GM23338 (cell line): ENCODE measurements around the gene MTA2. TPM values are rescaled to one million over a fixed set of nuclear protein-coding genes. Genes with fewer than 3 reads are reported as not detected.

Experiments
- ATAC-seq: fragments of 200-7000 bp; cut with Tn5 transposase; 3 replicates; pipeline ENCODE4 v1.9.1; 2020
- DNase-seq: peaks from one replicate; pipeline ENCODE4 v3.0.0-alpha.2; 2015; ENCODE audit warnings: low spot score
- H2AFZ ChIP-seq: fragments of 200-600 bp; sonication (generic); 2 replicates; pipeline ENCODE4 v1.8.0; 2016; ENCODE audit warnings: antibody characterized with exemption, mild to moderate bottlenecking, moderate library complexity
- H3F3A ChIP-seq: fragments of 200-600 bp; sonication (generic); replicated peaks from 2 replicates; pipeline ENCODE4 v1.8.0; 2017; ENCODE audit warnings: antibody characterized with exemption, mixed run types, low read depth
- H3K27ac ChIP-seq: fragments of 200-600 bp; sonication (generic); 2 replicates; pipeline ENCODE4 v1.6.1; 2016; ENCODE audit warnings: low read depth
- H3K27me3 ChIP-seq: fragments of 200-600 bp; sonication (generic); 2 replicates; pipeline ENCODE4 v1.8.0; 2016; ENCODE audit warnings: mild to moderate bottlenecking, mixed run types, moderate library complexity; ENCODE audit not compliant: insufficient read depth
- H3K36me3 ChIP-seq: fragments of 200-600 bp; sonication (generic); 2 replicates; pipeline ENCODE4 v1.8.0; 2016; ENCODE audit warnings: mild to moderate bottlenecking; ENCODE audit not compliant: insufficient read depth
- H3K4me1 ChIP-seq: fragments of 200-600 bp; sonication (generic); 2 replicates; pipeline ENCODE4 v1.8.0; 2016; ENCODE audit warnings: mild to moderate bottlenecking, moderate library complexity; ENCODE audit not compliant: insufficient read depth
- H3K4me2 ChIP-seq: fragments of 200-600 bp; sonication (generic); 2 replicates; pipeline ENCODE4 v1.7.1; 2017; ENCODE audit warnings: mixed run types
- H3K4me3 ChIP-seq: fragments of 200-600 bp; sonication (generic); 2 replicates; pipeline ENCODE4 v1.6.1; 2016; ENCODE audit warnings: mixed run types
- H3K79me2 ChIP-seq: fragments of 200-600 bp; sonication (generic); replicated peaks from 2 replicates; pipeline ENCODE4 v1.8.0; 2017; ENCODE audit warnings: mild to moderate bottlenecking; ENCODE audit not compliant: insufficient read depth
- H3K9me2 ChIP-seq: fragments of 200-600 bp; sonication (generic); 2 replicates; pipeline ENCODE4 v1.8.0; 2017; ENCODE audit not compliant: insufficient read depth
- H4K20me1 ChIP-seq: fragments of 200-600 bp; sonication (generic); replicated peaks from 2 replicates; pipeline ENCODE4 v1.8.0; 2017; ENCODE audit warnings: mild to moderate bottlenecking; ENCODE audit not compliant: insufficient read depth
- H3K27ac Mint-ChIP-seq: 2 replicates; pipeline ENCODE4 v1.8.0; 2020; ENCODE audit warnings: inconsistent platforms, mild to moderate bottlenecking, moderate library complexity, mixed read lengths
- H3K27me3 Mint-ChIP-seq: 3 replicates; pipeline ENCODE4 v1.8.0; 2022; ENCODE audit warnings: low read depth, mild to moderate bottlenecking, moderate library complexity, mixed read lengths, inconsistent platforms; ENCODE audit not compliant: insufficient read depth, poor library complexity
- H3K36me3 Mint-ChIP-seq: 3 replicates; pipeline ENCODE4 v1.8.0; 2021; ENCODE audit warnings: low read depth, mild to moderate bottlenecking, inconsistent platforms, moderate library complexity, mixed read lengths
- H3K4me1 Mint-ChIP-seq: 3 replicates; pipeline ENCODE4 v1.8.0; 2020; ENCODE audit warnings: mild to moderate bottlenecking, inconsistent platforms, mixed read lengths
- H3K4me3 Mint-ChIP-seq: 3 replicates; pipeline ENCODE4 v1.8.0; 2021; ENCODE audit warnings: moderate library complexity, mild to moderate bottlenecking, inconsistent platforms, mixed read lengths
- H3K9me3 Mint-ChIP-seq: 3 replicates; pipeline ENCODE4 v1.8.0; 2020; ENCODE audit warnings: moderate library complexity, mild to moderate bottlenecking, inconsistent platforms, mixed read lengths
- NANOG ChIP-seq: IDR thresholded peaks from 2 replicates; pipeline ENCODE4 v1.6.1; 2016; ENCODE audit warnings: antibody characterized with exemption, borderline replicate concordance
- ZNF114 ChIP-seq: fragments of 250-450 bp; sonication (Bioruptor Pico); IDR thresholded peaks from 2 replicates; pipeline ENCODE4 v1.5.0; 2020; ENCODE audit warnings: mild to moderate bottlenecking, moderate library complexity
- polyA plus RNA-seq: library from polyadenylated mRNA; unstranded; fragments of >200 nt; fragmentation: Nextera tagmentation; extraction: Ambion mirVana; gene quantifications from 2 replicates; pipeline ENCODE4 v1.2.1, GENCODE V29; 2016
- total RNA-seq: library from RNA; depleted of rRNA; stranded (reverse); fragments of >200 nt; shearing (Covaris generic); gene quantifications from 2 replicates; pipeline ENCODE4 v1.2.3, GENCODE V29; 2014
- TF ChIP-seq, protein P1 (sequence below): IDR thresholded peaks from one replicate; pipeline ENCODE4 v1.6.1; 2018; ENCODE audit warnings: antibody characterized with exemption; ENCODE audit not compliant: unreplicated experiment
- TF ChIP-seq, protein P2 (sequence below): fragments of 250-450 bp; sonication (Bioruptor Pico); IDR thresholded peaks from 2 replicates; pipeline ENCODE4 v1.5.0; 2020; ENCODE audit warnings: mild to moderate bottlenecking, moderate library complexity
- TF ChIP-seq, protein P3 (sequence below): IDR thresholded peaks from 2 replicates; pipeline ENCODE4 v1.6.1; 2016; ENCODE audit warnings: antibody characterized with exemption

MTA2 gene
- total and polyA plus RNA-seq, 2 experiments from 2014 or later = 22.9 to 102 TPM

DNA sequence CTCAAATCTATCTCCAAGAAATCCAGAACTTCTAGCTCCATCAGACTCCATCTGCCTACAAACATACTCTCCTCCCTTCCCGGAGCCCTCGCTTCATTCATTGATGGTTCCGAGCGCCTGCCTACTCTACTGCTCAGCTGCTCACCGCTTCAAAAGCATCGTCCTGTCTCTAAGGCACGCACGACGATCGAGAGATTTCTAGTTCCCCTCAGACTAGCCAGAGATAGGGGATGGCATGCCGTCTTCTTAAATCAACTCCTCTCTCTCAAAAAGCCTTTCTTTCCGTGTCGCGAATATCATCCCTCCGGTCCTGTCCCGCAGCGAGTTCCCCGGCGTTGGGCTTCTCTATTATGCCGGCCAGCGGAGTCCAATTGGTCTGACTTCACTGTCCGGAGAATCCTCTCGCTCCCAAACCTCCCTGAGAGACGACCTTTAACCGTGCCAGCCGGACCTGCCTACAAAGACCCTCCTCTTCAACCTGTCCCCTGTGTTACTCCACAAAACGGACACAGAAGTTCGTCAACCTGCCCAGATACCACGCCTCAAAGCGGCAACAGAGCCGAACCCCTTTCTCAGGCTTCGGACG is 28.6 kb downstream of the MTA2 start:
- Histone ChIP-seq H3K79me2 (peaks cover 55% of the 10 kb centered on the region), H3K36me3 (peaks cover 46% of the 10 kb centered on the region), H4K20me1 (peaks cover 48% of the 10 kb centered on the region), H3K27ac (peak overlapping the region; percentile 7), H3K4me3 (peak overlapping the region; percentile 79), H3F3A (peaks cover 57% of the 10 kb centered on the region), H3K4me1 (peaks cover 24% of the 10 kb centered on the region), H3K9me2 (no peaks in the 10 kb centered on the region), H3K4me2 (peak overlapping the region; percentile 99), H2AFZ (no peak overlapping the region), H3K27me3 (no peaks in the 10 kb centered on the region)
- ATAC-seq (peak; percentile 2; the same call in 2 of the 3 replicates), DNase-seq (peak; percentile 26)
- H3K9me3 Mint-ChIP-seq = no peaks in the 10 kb centered on the region; the same call in 2 of the 3 replicates
- peak overlapping the region; percentile 99 for H3K4me3 Mint-ChIP-seq
- TF ChIP-seq, protein P1, sequence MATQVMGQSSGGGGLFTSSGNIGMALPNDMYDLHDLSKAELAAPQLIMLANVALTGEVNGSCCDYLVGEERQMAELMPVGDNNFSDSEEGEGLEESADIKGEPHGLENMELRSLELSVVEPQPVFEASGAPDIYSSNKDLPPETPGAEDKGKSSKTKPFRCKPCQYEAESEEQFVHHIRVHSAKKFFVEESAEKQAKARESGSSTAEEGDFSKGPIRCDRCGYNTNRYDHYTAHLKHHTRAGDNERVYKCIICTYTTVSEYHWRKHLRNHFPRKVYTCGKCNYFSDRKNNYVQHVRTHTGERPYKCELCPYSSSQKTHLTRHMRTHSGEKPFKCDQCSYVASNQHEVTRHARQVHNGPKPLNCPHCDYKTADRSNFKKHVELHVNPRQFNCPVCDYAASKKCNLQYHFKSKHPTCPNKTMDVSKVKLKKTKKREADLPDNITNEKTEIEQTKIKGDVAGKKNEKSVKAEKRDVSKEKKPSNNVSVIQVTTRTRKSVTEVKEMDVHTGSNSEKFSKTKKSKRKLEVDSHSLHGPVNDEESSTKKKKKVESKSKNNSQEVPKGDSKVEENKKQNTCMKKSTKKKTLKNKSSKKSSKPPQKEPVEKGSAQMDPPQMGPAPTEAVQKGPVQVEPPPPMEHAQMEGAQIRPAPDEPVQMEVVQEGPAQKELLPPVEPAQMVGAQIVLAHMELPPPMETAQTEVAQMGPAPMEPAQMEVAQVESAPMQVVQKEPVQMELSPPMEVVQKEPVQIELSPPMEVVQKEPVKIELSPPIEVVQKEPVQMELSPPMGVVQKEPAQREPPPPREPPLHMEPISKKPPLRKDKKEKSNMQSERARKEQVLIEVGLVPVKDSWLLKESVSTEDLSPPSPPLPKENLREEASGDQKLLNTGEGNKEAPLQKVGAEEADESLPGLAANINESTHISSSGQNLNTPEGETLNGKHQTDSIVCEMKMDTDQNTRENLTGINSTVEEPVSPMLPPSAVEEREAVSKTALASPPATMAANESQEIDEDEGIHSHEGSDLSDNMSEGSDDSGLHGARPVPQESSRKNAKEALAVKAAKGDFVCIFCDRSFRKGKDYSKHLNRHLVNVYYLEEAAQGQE = no peak
- TF ChIP-seq, protein P2, sequence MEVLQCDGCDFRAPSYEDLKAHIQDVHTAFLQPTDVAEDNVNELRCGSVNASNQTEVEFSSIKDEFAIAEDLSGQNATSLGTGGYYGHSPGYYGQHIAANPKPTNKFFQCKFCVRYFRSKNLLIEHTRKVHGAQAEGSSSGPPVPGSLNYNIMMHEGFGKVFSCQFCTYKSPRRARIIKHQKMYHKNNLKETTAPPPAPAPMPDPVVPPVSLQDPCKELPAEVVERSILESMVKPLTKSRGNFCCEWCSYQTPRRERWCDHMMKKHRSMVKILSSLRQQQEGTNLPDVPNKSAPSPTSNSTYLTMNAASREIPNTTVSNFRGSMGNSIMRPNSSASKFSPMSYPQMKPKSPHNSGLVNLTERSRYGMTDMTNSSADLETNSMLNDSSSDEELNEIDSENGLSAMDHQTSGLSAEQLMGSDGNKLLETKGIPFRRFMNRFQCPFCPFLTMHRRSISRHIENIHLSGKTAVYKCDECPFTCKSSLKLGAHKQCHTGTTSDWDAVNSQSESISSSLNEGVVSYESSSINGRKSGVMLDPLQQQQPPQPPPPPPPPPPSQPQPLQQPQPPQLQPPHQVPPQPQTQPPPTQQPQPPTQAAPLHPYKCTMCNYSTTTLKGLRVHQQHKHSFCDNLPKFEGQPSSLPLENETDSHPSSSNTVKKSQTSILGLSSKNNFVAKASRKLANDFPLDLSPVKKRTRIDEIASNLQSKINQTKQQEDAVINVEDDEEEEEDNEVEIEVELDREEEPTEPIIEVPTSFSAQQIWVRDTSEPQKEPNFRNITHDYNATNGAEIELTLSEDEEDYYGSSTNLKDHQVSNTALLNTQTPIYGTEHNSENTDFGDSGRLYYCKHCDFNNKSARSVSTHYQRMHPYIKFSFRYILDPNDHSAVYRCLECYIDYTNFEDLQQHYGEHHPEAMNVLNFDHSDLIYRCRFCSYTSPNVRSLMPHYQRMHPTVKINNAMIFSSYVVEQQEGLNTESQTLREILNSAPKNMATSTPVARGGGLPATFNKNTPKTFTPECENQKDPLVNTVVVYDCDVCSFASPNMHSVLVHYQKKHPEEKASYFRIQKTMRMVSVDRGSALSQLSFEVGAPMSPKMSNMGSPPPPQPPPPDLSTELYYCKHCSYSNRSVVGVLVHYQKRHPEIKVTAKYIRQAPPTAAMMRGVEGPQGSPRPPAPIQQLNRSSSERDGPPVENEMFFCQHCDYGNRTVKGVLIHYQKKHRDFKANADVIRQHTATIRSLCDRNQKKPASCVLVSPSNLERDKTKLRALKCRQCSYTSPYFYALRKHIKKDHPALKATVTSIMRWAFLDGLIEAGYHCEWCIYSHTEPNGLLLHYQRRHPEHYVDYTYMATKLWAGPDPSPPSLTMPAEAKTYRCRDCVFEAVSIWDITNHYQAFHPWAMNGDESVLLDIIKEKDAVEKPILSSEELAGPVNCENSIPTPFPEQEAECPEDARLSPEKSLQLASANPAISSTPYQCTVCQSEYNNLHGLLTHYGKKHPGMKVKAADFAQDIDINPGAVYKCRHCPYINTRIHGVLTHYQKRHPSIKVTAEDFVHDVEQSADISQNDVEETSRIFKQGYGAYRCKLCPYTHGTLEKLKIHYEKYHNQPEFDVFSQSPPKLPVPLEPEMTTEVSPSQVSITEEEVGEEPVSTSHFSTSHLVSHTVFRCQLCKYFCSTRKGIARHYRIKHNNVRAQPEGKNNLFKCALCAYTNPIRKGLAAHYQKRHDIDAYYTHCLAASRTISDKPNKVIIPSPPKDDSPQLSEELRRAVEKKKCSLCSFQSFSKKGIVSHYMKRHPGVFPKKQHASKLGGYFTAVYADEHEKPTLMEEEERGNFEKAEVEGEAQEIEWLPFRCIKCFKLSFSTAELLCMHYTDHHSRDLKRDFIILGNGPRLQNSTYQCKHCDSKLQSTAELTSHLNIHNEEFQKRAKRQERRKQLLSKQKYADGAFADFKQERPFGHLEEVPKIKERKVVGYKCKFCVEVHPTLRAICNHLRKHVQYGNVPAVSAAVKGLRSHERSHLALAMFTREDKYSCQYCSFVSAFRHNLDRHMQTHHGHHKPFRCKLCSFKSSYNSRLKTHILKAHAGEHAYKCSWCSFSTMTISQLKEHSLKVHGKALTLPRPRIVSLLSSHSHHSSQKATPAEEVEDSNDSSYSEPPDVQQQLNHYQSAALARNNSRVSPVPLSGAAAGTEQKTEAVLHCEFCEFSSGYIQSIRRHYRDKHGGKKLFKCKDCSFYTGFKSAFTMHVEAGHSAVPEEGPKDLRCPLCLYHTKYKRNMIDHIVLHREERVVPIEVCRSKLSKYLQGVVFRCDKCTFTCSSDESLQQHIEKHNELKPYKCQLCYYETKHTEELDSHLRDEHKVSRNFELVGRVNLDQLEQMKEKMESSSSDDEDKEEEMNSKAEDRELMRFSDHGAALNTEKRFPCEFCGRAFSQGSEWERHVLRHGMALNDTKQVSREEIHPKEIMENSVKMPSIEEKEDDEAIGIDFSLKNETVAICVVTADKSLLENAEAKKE (CRISPR knock-in tag) = no peak
- TF ChIP-seq, protein P3, sequence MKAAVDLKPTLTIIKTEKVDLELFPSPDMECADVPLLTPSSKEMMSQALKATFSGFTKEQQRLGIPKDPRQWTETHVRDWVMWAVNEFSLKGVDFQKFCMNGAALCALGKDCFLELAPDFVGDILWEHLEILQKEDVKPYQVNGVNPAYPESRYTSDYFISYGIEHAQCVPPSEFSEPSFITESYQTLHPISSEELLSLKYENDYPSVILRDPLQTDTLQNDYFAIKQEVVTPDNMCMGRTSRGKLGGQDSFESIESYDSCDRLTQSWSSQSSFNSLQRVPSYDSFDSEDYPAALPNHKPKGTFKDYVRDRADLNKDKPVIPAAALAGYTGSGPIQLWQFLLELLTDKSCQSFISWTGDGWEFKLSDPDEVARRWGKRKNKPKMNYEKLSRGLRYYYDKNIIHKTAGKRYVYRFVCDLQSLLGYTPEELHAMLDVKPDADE = no peak
- TF ChIP-seq NANOG (no peak), ZNF114 (CRISPR knock-in tag) (no peak)
- H3K27ac Mint-ChIP-seq = peak overlapping the region; percentile 99
- H3K4me1 Mint-ChIP-seq = peaks cover 33% of the 10 kb centered on the region
- H3K36me3 Mint-ChIP-seq = peaks cover 75% of the 10 kb centered on the region
- H3K27me3 Mint-ChIP-seq = peaks cover 18% of the 10 kb centered on the region
